Transverse colon (tissue), 4 donors: ENCODE measurements around the gene SYCP3. TPM values are rescaled to one million over a fixed set of nuclear protein-coding genes. Genes with fewer than 3 reads are reported as not detected.

Experiments
- DNase-seq: peaks from one replicate; pipeline ENCODE4 v3.0.0-alpha.2; 2019
- H3K27ac ChIP-seq, 4 donors: fragments of 200-600 bp; sonication (generic); 2 replicates each; pipeline ENCODE4 v1.5.1; 2016 to 2018; ENCODE audit warnings: inconsistent platforms in 4 of 4
- H3K27me3 ChIP-seq: fragments of 200-600 bp; sonication (generic); 2 replicates; pipeline ENCODE4 v1.5.1; 2017; ENCODE audit warnings: inconsistent platforms
- H3K36me3 ChIP-seq, 4 donors: fragments of 200-600 bp; sonication (generic); 2 replicates each; pipeline ENCODE4 v1.5.1; 2017 to 2019; ENCODE audit warnings: inconsistent platforms in 4 of 4
- H3K4me1 ChIP-seq, 4 donors: fragments of 200-600 bp; sonication (generic); 2 replicates each; pipeline ENCODE4 v1.5.1; 2017 to 2020; ENCODE audit warnings: inconsistent platforms in 4 of 4
- H3K4me3 ChIP-seq, 4 donors: fragments of 200-600 bp; sonication (generic); 1 replicate in 1 of 4; 2 replicates in 3 of 4; pipeline versions ENCODE4 v1.5.1 to v1.6.1; 2017 to 2019; ENCODE audit warnings: inconsistent platforms in 4 of 4
- H3K9me3 ChIP-seq, 2 donors: fragments of 200-600 bp; sonication (generic); 2 replicates each; pipeline ENCODE4 v1.5.1; 2017 to 2019; ENCODE audit warnings: inconsistent platforms in 2 of 2
- CTCF ChIP-seq, 5 experiments: fragments of 200-600 bp in 3 of 5; fragments of 450-650 bp in 2 of 5; sonication (generic) in 3 of 5; IDR thresholded peaks; 1 replicate in 2 of 5; 2 replicates in 3 of 5; pipeline ENCODE4 v1.5.1; 2016 to 2017; ENCODE audit warnings: antibody characterized with exemption in 5 of 5, inconsistent platforms in 3 of 5, mild to moderate bottlenecking in 2 of 5, moderate library complexity in 1 of 5
- EP300 ChIP-seq: sonication (generic); formaldehyde crosslinking; IDR thresholded peaks from one replicate; pipeline ENCODE4 v1.6.1; 2017; ENCODE audit warnings: antibody characterized with exemption, low read depth
- POLR2A ChIP-seq: fragments of 450-650 bp; IDR thresholded peaks from one replicate; pipeline ENCODE4 v1.6.1; 2016; ENCODE audit warnings: antibody characterized with exemption, mild to moderate bottlenecking, moderate library complexity
- POLR2AphosphoS5 ChIP-seq, 3 donors: sonication (generic); formaldehyde crosslinking; IDR thresholded peaks; one replicate each; pipeline ENCODE4 v1.6.1; 2016; ENCODE audit warnings: antibody characterized with exemption in 3 of 3
- WGBS, 2 donors: methylation state at CpG; one replicate each; pipeline ENCODE4 v1.1.5; 2018; ENCODE audit warnings: low coverage in 1 of 2; 5-methylcytosine and 5-hydroxymethylcytosine counted together
- in situ Hi-C, 4 donors: fragments of 200-750 bp; cut with MboI; loops; one replicate each; pipeline versions ENCODE4 v1.15.0 to v1.15.1; 2017; ENCODE audit warnings: low sequenced_read_pairs in 3 of 4, low pct_ligation_motif_present in 1 of 4, low pct_unique_long_range_greater_than_20kb in 1 of 4
- intact Hi-C: fragments of 100-400 bp; cut with DNase I; formaldehyde crosslinking; loops from one replicate; pipeline ENCODE4 v1.15.1; 2023; ENCODE audit warnings: low total_unique reads
- total RNA-seq, 4 donors: library from RNA; depleted of rRNA; stranded (reverse); fragments of >200 nt; gene quantifications; one replicate each; pipeline ENCODE4 v1.1.0, GENCODE V29; 2016

The SYCP3 gene
- total RNA-seq, 4 donors from 2014 or later, result 0.16 TPM; not detected in 3

GRCh38 chr12:101719566-101719965, 19.7 kb downstream of the SYCP3 start:
- Histone ChIP-seq H3K4me3 (no peak overlapping the region), H3K27me3 (no peaks in the 10 kb centered on the region), H3K9me3 (no peaks in the 10 kb centered on the region), H3K4me1 (peaks cover 0 to 22% (median 13%) of the 10 kb centered on the region in 4 donors), H3K36me3 (peaks cover 0 to 13% (median 6%) of the 10 kb centered on the region in 4 donors), H3K27ac (no peak overlapping the region)
- intact Hi-C loops, result no loop called here
- no peak for DNase-seq
- TF ChIP-seq CTCF (IDR thresholded peaks at IDR 0.05), result no peak
- no peak for TF ChIP-seq EP300
- no peak for TF ChIP-seq POLR2A
- no peak for TF ChIP-seq POLR2AphosphoS5 (IDR thresholded peaks at IDR 0.05)
- in situ Hi-C loops, result no loop called here

DNA sequence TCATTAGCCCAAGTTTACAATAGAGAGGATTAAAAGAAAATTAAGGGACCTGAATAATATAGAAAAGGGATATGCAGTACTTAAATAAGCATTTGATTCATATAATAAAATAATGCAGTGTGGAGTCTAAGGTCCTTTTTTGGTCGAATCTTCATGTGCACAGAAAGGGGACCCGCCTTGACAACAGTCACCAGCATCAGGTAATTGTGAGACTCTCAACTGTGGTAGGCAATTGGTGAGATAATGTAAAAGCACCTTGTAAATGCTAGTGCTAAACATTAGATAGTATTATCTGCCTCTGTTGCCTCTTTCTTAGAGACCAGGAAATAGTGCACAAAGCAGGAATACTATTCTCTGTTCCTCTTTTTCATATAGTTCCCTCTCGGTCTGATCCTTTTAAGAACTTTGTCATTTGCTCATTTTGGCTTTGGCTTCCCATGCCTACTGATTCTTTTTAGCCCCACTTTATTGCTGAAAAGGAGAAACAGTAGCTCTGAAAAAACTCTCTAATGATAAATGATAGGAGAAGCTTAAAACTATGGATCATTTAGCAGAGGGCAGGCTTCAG, 24.3 kb downstream of the SYCP3 start:
- in situ Hi-C loops (no loop called here), intact Hi-C loops (no loop called here)
- TF ChIP-seq POLR2A, result no peak
- TF ChIP-seq EP300, result no peak
- no peak for TF ChIP-seq CTCF (IDR thresholded peaks at IDR 0.05)
- TF ChIP-seq POLR2AphosphoS5 (IDR thresholded peaks at IDR 0.05), result no peak
- Histone ChIP-seq H3K36me3 (no peaks in the 10 kb centered on the region), H3K4me3 (no peak overlapping the region), H3K4me1 (peaks cover 6 to 57% (median 32%) of the 10 kb centered on the region in 4 donors), H3K27ac (peak overlapping the region in 3 of 4 donors; percentile 12 to 75 (median 73)), H3K27me3 (no peaks in the 10 kb centered on the region), H3K9me3 (no peaks in the 10 kb centered on the region)
- WGBS, 2 donors, result 50 to 54% methylated on average over 3 of the region's 3 CpGs
- no peak for DNase-seq

DNA sequence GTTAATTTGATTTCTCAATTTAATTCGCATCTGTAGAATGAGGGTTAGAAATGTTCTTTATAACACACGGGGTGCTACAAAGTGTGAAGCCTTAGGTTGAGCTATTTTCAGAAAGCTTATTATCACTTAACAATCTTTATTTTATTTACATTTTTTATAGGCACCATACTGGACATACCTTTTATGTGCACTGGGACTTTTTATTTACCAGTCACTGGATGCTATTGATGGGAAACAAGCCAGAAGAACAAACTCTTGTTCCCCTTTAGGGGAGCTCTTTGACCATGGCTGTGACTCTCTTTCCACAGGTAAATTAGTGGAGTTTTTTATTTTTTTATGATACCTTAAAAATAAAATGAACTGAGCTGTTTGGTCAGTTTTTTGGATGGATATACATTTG, 25.3 kb downstream of the SYCP3 start:
- TF ChIP-seq CTCF (IDR thresholded peaks at IDR 0.05), result no peak
- no peak for TF ChIP-seq POLR2AphosphoS5 (IDR thresholded peaks at IDR 0.05)
- no peak for DNase-seq
- in situ Hi-C loops, result no loop called here
- Histone ChIP-seq H3K27me3 (no peaks in the 10 kb centered on the region), H3K4me1 (peaks cover 6 to 49% (median 31%) of the 10 kb centered on the region in 4 donors), H3K36me3 (no peaks in the 10 kb centered on the region), H3K27ac (peak overlapping the region; percentile 68 to 75 (median 71)), H3K9me3 (no peaks in the 10 kb centered on the region), H3K4me3 (no peak overlapping the region)
- WGBS, 2 donors, result 58 to 81% methylated on average over 2 of the region's 2 CpGs
- intact Hi-C loops, result no loop called here

DNA sequence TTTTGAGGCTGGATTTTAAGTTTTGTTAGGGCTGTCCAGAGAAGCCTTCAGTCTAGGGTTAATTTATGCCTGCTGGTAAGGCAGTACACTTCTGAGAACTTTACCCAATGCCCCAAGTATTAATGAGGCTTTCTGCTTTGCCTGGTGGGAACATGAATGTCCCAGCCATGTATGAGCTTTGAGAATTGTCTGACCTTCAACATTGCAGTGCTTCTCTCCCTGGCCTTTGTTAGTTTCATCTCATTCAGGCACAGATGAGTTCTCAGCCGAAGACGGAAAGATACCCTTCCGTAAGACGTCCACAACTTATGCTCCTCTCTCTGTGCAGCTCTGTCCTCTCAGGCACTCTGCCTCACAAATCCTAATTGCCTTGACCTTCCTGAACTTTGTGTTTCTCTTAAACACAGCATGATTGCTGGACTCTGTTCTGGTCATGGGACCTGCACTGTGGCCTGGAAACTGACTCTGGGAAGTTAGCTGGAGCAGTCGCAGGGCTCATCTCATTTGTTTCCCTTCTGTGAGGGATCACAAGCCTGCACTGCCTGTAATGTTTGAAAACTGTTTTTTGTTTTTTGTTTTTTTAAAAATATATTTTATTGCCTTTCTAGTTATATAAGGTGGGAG, 26.1 kb downstream of the SYCP3 start:
- Histone ChIP-seq H3K27me3 (no peaks in the 10 kb centered on the region), H3K27ac (peak overlapping the region; percentile 68 to 75 (median 71)), H3K9me3 (no peaks in the 10 kb centered on the region), H3K36me3 (no peaks in the 10 kb centered on the region), H3K4me3 (peak overlapping the region in 1 of 4 donors; percentile 19), H3K4me1 (peaks cover 6 to 49% (median 33%) of the 10 kb centered on the region in 4 donors)
- intact Hi-C loops, result no loop called here
- WGBS, 2 donors, result 27 to 41% methylated on average over 4 to 5 of the region's 5 CpGs
- in situ Hi-C loops, result no loop called here
- DNase-seq, result peak; percentile 56
- TF ChIP-seq POLR2AphosphoS5 (IDR thresholded peaks at IDR 0.05) (peak in 2 of 3 donors; percentile 27 to 36), POLR2A (no peak), EP300 (no peak), CTCF (IDR thresholded peaks at IDR 0.05) (no peak)
